Sigmoid colon (tissue), 7 donors: ENCODE measurements around the gene CD3G. TPM values are rescaled to one million over a fixed set of nuclear protein-coding genes. Genes with fewer than 3 reads are reported as not detected.

Source experiments
- polyA plus RNA-seq, 3 donors: library from polyadenylated mRNA; stranded (reverse); fragments of 200-250 nt; gene quantifications; one replicate each; pipeline ENCODE4 v1.2.3, GENCODE V29; 2013
- small RNA-seq, 3 donors: library from RNA; depleted of rRNA; stranded (forward); fragments of <200 nt; gene quantifications; one replicate each; pipeline ENCODE3, GENCODE V24; 2016
- total RNA-seq, 4 donors: library from RNA; depleted of rRNA; stranded (reverse); fragments of >200 nt; gene quantifications; one replicate each; pipeline ENCODE4 v1.1.0, GENCODE V29; 2016
- donor health status: healthy with polysubstance abuse.
- donor health status: Bipolar disorder and iron deficiency.
- donor health status: healthy.

The CD3G gene
- total and polyA plus RNA-seq, 7 donors, result 0.66 to 7.8 (median 2.1) TPM; not detected in 3

Small RNAs within 50 kb of the gene (small RNA-seq; reads per million reads assigned to genes)
- gene AP001582.1, result 0 reads per million in 3 donors

Other genes with a start within 250 kb of the CD3G start
- gene SCN4B, start 191.5 kb upstream of the CD3G start, total RNA-seq, result 1 to 10 TPM; 1.3 to 2.2 (median 1.5) TPM
- 1 to 10 TPM in 2 of 3 donors, under 1 TPM in 1; 0.92 to 1.3 (median 1.2) TPM for gene SCN4B, start 191.5 kb upstream of the CD3G start, polyA plus RNA-seq
- 1 to 10 TPM in 3 of 4 donors, under 1 TPM in 1; 0.95 to 1.7 (median 1.2) TPM for gene SCN2B, start 167.7 kb upstream of the CD3G start, total RNA-seq
- gene SCN2B, start 167.7 kb upstream of the CD3G start, polyA plus RNA-seq, result under 1 TPM; 0.23 to 0.74 (median 0.60) TPM
- gene JAML, start 119.3 kb upstream of the CD3G start, total RNA-seq, result 1 to 10 TPM; 3.3 to 6.1 (median 5.6) TPM
- 10 to 100 TPM in 2 of 3 donors, 1 to 10 TPM in 1; 9.0 to 35.1 (median 16.5) TPM for gene JAML, start 119.3 kb upstream of the CD3G start, polyA plus RNA-seq
- under 1 TPM; 0.16 to 0.55 (median 0.31) TPM for gene MPZL3, start 92.0 kb upstream of the CD3G start, total RNA-seq
- gene MPZL3, start 92.0 kb upstream of the CD3G start, polyA plus RNA-seq, result 1 to 10 TPM; 2.4 to 6.2 (median 4.4) TPM
- gene MPZL2, start 80.0 kb upstream of the CD3G start, total RNA-seq, result 10 to 100 TPM in 1 of 4 donors, 1 to 10 TPM in 3; 7.7 to 12.8 (median 8.3) TPM
- 10 to 100 TPM in 2 of 3 donors, 1 to 10 TPM in 1; 9.6 to 27.6 (median 13.9) TPM for gene MPZL2, start 80.0 kb upstream of the CD3G start, polyA plus RNA-seq
- gene CD3E, start 39.6 kb upstream of the CD3G start, total RNA-seq, result under 1 TPM in 2 of 4 donors, not detected in 2; 0.28 to 0.36 TPM
- gene CD3E, start 39.6 kb upstream of the CD3G start, polyA plus RNA-seq, result 10 to 100 TPM in 1 of 3 donors, 1 to 10 TPM in 1, under 1 TPM in 1; 0.92 to 42.3 (median 1.2) TPM
- gene CD3D, start 1.6 kb upstream of the CD3G start, total RNA-seq, result 1 to 10 TPM in 2 of 4 donors, not detected in 2; 1.4 to 1.7 TPM
- 10 to 100 TPM in 1 of 3 donors, 1 to 10 TPM in 1, not detected in 1; 2.5 to 57.0 TPM for gene CD3D, start 1.6 kb upstream of the CD3G start, polyA plus RNA-seq
- gene UBE4A, start 15.3 kb downstream of the CD3G start, total RNA-seq, result 10 to 100 TPM; 33.8 to 37.4 (median 36.4) TPM
- 10 to 100 TPM in 1 of 3 donors, 1 to 10 TPM in 2; 2.1 to 15.7 (median 2.4) TPM for gene UBE4A, start 15.3 kb downstream of the CD3G start, polyA plus RNA-seq
- 100 to 1,000 TPM in 2 of 4 donors, 10 to 100 TPM in 2; 54.7 to 141 (median 84.8) TPM for gene ATP5MG, start 57.3 kb downstream of the CD3G start, total RNA-seq
- 100 to 1,000 TPM; 232 to 559 (median 315) TPM for gene ATP5MG, start 57.3 kb downstream of the CD3G start, polyA plus RNA-seq
- gene KMT2A, start 92.1 kb downstream of the CD3G start, total RNA-seq, result 10 to 100 TPM; 42.9 to 93.9 (median 62.8) TPM
- gene KMT2A, start 92.1 kb downstream of the CD3G start, polyA plus RNA-seq, result 10 to 100 TPM in 1 of 3 donors, 1 to 10 TPM in 2; 5.3 to 21.3 (median 5.4) TPM
- 1 to 10 TPM in 3 of 4 donors, not detected in 1; 1.1 to 3.3 (median 1.6) TPM for gene TTC36, start 183.1 kb downstream of the CD3G start, total RNA-seq
- gene TTC36, start 183.1 kb downstream of the CD3G start, polyA plus RNA-seq, result under 1 TPM in 1 of 3 donors, not detected in 2; 0.13 TPM
- 10 to 100 TPM; 20.9 to 35.2 (median 31.8) TPM for gene TMEM25, start 186.8 kb downstream of the CD3G start, total RNA-seq
- 1 to 10 TPM; 2.5 to 6.4 (median 3.6) TPM for gene TMEM25, start 186.8 kb downstream of the CD3G start, polyA plus RNA-seq
- gene IFT46, start 221.6 kb downstream of the CD3G start, total RNA-seq, result 10 to 100 TPM; 23.8 to 65.8 (median 49.9) TPM
- 10 to 100 TPM in 1 of 3 donors, 1 to 10 TPM in 2; 8.1 to 12.6 (median 9.3) TPM for gene IFT46, start 221.6 kb downstream of the CD3G start, polyA plus RNA-seq
- 10 to 100 TPM; 74.9 to 88.3 (median 82.4) TPM for gene ARCN1, start 228.1 kb downstream of the CD3G start, total RNA-seq
- gene ARCN1, start 228.1 kb downstream of the CD3G start, polyA plus RNA-seq, result 100 to 1,000 TPM in 1 of 3 donors, 10 to 100 TPM in 2; 83.2 to 105 (median 88.9) TPM